Gastrocnemius medialis (tissue), 4 donors: ENCODE results near the gene H2AZ2.
"Not testable (repeated sequence)": the region's sequence is repeated elsewhere in the genome, so short reads cannot be mapped to it uniquely, and the experiment has no call there.

Source experiments
- POLR2A ChIP-seq, 2 donors: fragments of 450-650 bp; IDR thresholded peaks; one replicate each; pipeline ENCODE4 v1.6.1; 2017; ENCODE audit warnings: antibody characterized with exemption in 2 of 2, mild to moderate bottlenecking in 2 of 2, moderate library complexity in 2 of 2
- TF ChIP-seq, protein P1 (sequence below), 5 experiments: fragments of 450-650 bp in 3 of 5; fragments of 200-600 bp in 2 of 5; sonication (generic) in 2 of 5; IDR thresholded peaks in 4 of 5; conservative IDR thresholded peaks in 1 of 5; 1 replicate in 4 of 5; 2 replicates in 1 of 5; pipeline ENCODE4 v1.5.1; 2016 to 2019; ENCODE audit warnings: antibody characterized with exemption in 5 of 5, mild to moderate bottlenecking in 3 of 5, moderate library complexity in 3 of 5

DNA sequence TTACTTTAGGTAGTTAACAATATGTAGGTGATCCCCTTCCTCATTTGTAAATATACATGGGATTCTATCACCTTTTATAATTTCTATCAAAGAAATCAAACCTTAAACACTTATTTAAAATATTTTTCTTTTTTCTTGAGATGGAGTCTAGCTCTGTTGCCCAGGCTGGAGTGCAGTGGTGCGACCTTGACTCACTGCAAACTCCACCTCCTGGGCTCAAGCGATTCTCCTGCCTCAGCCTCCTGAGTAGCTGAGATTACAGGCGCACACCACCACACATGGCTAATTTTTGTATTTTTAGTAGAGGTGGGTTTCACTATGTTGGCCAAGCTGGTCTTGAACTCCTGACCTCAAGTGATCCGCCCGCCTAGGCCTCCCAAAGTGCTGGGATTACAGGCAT is 4.4 kb downstream of the H2AZ2 start:
- TF ChIP-seq, protein P1, sequence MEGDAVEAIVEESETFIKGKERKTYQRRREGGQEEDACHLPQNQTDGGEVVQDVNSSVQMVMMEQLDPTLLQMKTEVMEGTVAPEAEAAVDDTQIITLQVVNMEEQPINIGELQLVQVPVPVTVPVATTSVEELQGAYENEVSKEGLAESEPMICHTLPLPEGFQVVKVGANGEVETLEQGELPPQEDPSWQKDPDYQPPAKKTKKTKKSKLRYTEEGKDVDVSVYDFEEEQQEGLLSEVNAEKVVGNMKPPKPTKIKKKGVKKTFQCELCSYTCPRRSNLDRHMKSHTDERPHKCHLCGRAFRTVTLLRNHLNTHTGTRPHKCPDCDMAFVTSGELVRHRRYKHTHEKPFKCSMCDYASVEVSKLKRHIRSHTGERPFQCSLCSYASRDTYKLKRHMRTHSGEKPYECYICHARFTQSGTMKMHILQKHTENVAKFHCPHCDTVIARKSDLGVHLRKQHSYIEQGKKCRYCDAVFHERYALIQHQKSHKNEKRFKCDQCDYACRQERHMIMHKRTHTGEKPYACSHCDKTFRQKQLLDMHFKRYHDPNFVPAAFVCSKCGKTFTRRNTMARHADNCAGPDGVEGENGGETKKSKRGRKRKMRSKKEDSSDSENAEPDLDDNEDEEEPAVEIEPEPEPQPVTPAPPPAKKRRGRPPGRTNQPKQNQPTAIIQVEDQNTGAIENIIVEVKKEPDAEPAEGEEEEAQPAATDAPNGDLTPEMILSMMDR (IDR thresholded peaks at IDR 0.05 in 4 of 5, conservative IDR thresholded peaks at IDR 0.05 in 1 of 5), result not testable (repeated sequence)
- not testable (repeated sequence) for TF ChIP-seq POLR2A (IDR thresholded peaks at IDR 0.05)
